Skeletal muscle satellite cell (primary cell): Measurements from ENCODE around the gene SLC6A1.

Source experiments
- H3K27me3 ChIP-seq: 2 replicates; pipeline ENCODE4 v1.7.0; 2013; ENCODE audit warnings: low read length; ENCODE audit not compliant: control insufficient read depth, insufficient read depth
- H3K36me3 ChIP-seq: 2 replicates; pipeline ENCODE4 v1.7.0; 2013; ENCODE audit warnings: mild to moderate bottlenecking, control low read depth, low read length; ENCODE audit not compliant: insufficient read depth
- H3K4me1 ChIP-seq: 2 replicates; pipeline ENCODE4 v1.7.0; 2013; ENCODE audit warnings: low read length; ENCODE audit not compliant: control insufficient read depth, insufficient read depth
- H3K4me2 ChIP-seq: 2 replicates; pipeline ENCODE4 v1.7.0; 2013; ENCODE audit warnings: mild to moderate bottlenecking, low read length
- H3K4me3 ChIP-seq: 2 replicates; pipeline ENCODE4 v1.7.0; 2013; ENCODE audit warnings: low read length
- H3K9ac ChIP-seq: 2 replicates; pipeline ENCODE4 v1.7.0; 2013; ENCODE audit warnings: mild to moderate bottlenecking, low read depth, low read length, moderate library complexity
- H3K9me3 ChIP-seq: replicated peaks from 2 replicates; pipeline ENCODE4 v1.7.0; 2013; ENCODE audit warnings: mild to moderate bottlenecking, control low read depth, low read length

SLC6A1 gene

GRCh38 chr3:10996345-10997013, 3.9 kb downstream of the SLC6A1 start:
- Histone ChIP-seq H3K27me3 (peaks cover 92% of the 10 kb centered on the region), H3K4me1 (no peaks in the 10 kb centered on the region)

DNA sequence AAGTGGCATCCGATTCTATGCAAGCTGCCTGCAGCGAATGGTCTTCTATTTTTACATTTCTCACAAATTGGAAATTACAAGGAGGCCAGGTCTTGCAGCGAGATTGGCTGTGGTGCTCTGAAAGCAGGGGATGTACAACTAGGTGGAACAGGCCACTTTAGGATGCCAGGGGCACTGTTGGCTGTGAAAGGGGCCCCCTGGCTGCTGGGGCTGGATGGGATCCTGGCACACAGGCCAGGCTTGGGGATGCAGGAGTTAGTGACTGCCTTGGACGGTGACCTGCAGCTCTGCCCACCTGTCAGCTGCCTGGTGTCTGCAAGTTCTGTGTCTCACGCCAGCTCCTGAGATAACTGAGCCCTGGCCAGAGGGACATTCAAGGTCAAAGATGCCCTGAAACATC, 4.6 kb downstream of the SLC6A1 start:
- no peaks in the 10 kb centered on the region for H3K4me1 ChIP-seq
- H3K4me3 ChIP-seq, result no peak overlapping the region
- H3K9me3 ChIP-seq, result no peaks in the 10 kb centered on the region
- H3K4me2 ChIP-seq, result no peak overlapping the region
- no peak overlapping the region for H3K9ac ChIP-seq
- H3K27me3 ChIP-seq, result peaks cover 92% of the 10 kb centered on the region
- H3K36me3 ChIP-seq, result no peaks in the 10 kb centered on the region

More at GRCh38 chr3:10996345-10997013, 3.9 kb downstream of the SLC6A1 start:
- no peak overlapping the region for H3K4me2 ChIP-seq
- no peak overlapping the region for H3K4me3 ChIP-seq
- no peak overlapping the region for H3K9ac ChIP-seq
- no peaks in the 10 kb centered on the region for H3K9me3 ChIP-seq
- no peaks in the 10 kb centered on the region for H3K36me3 ChIP-seq

- H3K36me3 ChIP-seq, result no peaks in the 10 kb centered on the region
- H3K9ac ChIP-seq, result no peak overlapping the region
- H3K4me1 ChIP-seq, result no peaks in the 10 kb centered on the region
- H3K27me3 ChIP-seq, result peaks cover 95% of the 10 kb centered on the region
- no peak overlapping the region for H3K4me2 ChIP-seq
- H3K4me3 ChIP-seq, result no peak overlapping the region
- H3K9me3 ChIP-seq, result no peaks in the 10 kb centered on the region
Observed at GRCh38 chr3:10998542-10998941, 6.0 kb downstream of the SLC6A1 start.

DNA sequence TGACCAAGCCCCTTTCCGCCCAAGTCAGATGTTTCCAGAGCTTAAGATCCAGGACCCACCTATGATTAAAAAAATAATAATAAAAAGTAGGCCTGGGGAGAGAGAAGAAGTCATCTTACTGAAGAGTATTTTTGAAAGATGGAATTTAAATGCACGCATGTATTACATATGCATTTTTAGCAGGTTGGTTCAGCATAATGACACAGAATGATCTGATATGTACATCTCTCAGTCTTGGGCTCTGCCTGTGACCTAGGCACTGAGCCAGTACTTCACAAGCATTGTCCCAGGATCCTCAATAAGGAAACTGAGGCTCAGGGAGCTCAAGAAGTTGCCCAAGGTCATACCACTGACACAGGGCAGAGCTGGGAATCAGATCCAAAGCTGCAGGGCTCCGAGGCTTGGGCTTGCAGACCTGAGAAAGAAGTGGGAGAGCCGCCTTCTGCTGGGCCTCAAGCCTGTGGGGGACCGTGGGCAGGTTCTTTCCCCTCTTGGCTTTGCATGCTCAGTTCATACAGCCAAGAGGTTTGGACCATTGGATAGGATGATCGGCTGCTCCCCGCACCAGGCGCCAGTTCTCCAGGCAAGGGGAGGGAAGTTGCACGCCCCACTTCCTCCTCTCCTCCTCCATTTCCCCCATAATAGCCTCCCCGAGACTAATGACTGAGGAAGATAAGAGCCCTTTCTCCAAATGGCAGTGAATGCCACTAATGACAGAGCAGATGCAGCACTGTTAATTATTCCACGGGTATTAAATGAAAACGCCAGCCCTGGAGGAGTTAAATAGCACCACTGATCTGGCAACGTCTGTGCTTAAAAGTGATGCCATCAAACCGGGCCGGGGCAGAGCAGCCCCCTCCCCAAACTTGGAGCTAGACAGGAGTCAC, 6.9 kb downstream of the SLC6A1 start:
- Histone ChIP-seq H3K36me3 (no peaks in the 10 kb centered on the region), H3K4me1 (no peaks in the 10 kb centered on the region), H3K9ac (no peak overlapping the region), H3K4me2 (no peak overlapping the region), H3K27me3 (peaks cover 94% of the 10 kb centered on the region), H3K9me3 (no peaks in the 10 kb centered on the region), H3K4me3 (no peak overlapping the region)

DNA sequence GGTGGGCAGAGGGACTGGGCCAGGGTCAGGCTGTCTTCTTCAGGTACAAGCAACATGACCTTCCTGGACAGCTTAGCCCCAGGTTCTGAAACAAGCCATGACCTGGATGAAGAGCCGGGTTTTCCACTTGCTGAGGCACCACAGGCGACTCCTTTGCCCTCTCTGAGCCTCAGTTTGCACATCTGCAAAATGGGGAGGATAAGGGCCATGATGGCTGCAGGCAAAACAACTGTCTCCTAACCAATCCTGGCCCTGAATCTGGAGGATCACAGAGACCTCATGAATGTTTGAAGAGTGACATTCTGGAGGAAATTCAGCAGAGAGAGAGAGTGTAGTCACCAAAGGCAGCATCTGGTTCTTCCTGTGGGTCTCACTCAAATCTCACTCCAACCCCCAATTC, 8.0 kb downstream of the SLC6A1 start:
- no peak overlapping the region for H3K4me3 ChIP-seq

GRCh38 chr3:11001020-11001657, 8.6 kb downstream of the SLC6A1 start:
- no peak overlapping the region for H3K4me3 ChIP-seq
- H3K27me3 ChIP-seq, result peaks cover 95% of the 10 kb centered on the region
- no peaks in the 10 kb centered on the region for H3K9me3 ChIP-seq
- no peak overlapping the region for H3K4me2 ChIP-seq
- H3K36me3 ChIP-seq, result no peaks in the 10 kb centered on the region
- no peak overlapping the region for H3K9ac ChIP-seq
- H3K4me1 ChIP-seq, result no peaks in the 10 kb centered on the region

More for the DNA sequence above, 8.0 kb downstream of the SLC6A1 start:
- H3K36me3 ChIP-seq, result no peaks in the 10 kb centered on the region
- no peak overlapping the region for H3K9ac ChIP-seq
- H3K4me1 ChIP-seq, result no peaks in the 10 kb centered on the region
- peaks cover 94% of the 10 kb centered on the region for H3K27me3 ChIP-seq
- no peaks in the 10 kb centered on the region for H3K9me3 ChIP-seq
- no peak overlapping the region for H3K4me2 ChIP-seq

DNA sequence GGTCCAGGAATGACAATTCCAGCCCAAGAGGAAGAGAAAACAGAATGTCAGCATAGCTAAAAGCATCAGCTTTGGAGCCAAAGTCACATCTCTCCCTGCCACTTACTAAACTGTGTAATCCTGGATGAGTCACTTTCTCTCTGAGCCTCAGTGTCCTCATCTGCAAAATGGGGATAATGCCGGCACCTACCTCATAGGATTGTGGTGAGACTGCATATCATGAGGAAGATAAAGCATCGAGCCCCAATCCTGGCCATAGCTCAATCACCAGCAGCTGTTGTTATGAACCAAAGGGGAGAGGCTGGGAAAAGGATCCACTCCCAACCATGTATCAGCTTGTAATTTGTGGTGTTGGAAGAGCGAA, 9.1 kb downstream of the SLC6A1 start:
- no peak overlapping the region for H3K4me2 ChIP-seq
- H3K27me3 ChIP-seq, result peaks cover 95% of the 10 kb centered on the region
- H3K4me3 ChIP-seq, result no peak overlapping the region
- H3K36me3 ChIP-seq, result no peaks in the 10 kb centered on the region
- H3K9ac ChIP-seq, result no peak overlapping the region
- no peaks in the 10 kb centered on the region for H3K9me3 ChIP-seq
- no peaks in the 10 kb centered on the region for H3K4me1 ChIP-seq

DNA sequence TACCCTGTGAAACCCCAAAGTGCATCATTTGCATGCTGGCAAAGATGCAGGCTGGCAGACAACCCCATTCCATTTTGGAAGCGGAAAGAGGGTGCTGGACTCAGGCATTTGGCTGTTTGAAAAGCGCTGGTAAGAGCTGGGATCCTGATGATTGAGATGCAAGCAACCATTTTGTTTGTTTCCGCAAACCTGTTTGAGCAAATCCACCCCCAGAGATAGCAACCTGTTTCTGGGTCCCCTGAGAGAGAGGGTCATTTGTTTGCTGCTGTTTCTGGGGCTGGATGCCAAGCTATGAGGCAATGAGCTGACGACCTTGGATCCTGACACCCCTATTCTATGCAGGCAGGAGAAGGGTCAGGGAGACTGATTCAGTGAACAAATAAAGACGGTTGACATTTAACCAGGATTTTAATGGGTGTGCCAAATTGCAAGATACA, 9.8 kb downstream of the SLC6A1 start:
- H3K4me1 ChIP-seq, result no peaks in the 10 kb centered on the region
- peaks cover 95% of the 10 kb centered on the region for H3K27me3 ChIP-seq

GRCh38 chr3:11004563-11004962, 12.0 kb downstream of the SLC6A1 start:
- Histone ChIP-seq H3K9ac (no peak overlapping the region), H3K27me3 (peaks cover 80% of the 10 kb centered on the region), H3K4me1 (no peaks in the 10 kb centered on the region), H3K4me3 (no peak overlapping the region), H3K4me2 (no peak overlapping the region), H3K36me3 (no peaks in the 10 kb centered on the region), H3K9me3 (no peaks in the 10 kb centered on the region)

More for the DNA sequence above, 9.8 kb downstream of the SLC6A1 start:
- H3K36me3 ChIP-seq, result no peaks in the 10 kb centered on the region
- no peak overlapping the region for H3K4me2 ChIP-seq
- no peak overlapping the region for H3K4me3 ChIP-seq
- H3K9ac ChIP-seq, result no peak overlapping the region
- no peaks in the 10 kb centered on the region for H3K9me3 ChIP-seq

- no peaks in the 10 kb centered on the region for H3K36me3 ChIP-seq
- H3K4me2 ChIP-seq, result no peak overlapping the region
- peaks cover 68% of the 10 kb centered on the region for H3K27me3 ChIP-seq
- no peaks in the 10 kb centered on the region for H3K4me1 ChIP-seq
- H3K9ac ChIP-seq, result no peak overlapping the region
- H3K9me3 ChIP-seq, result no peaks in the 10 kb centered on the region
- H3K4me3 ChIP-seq, result no peak overlapping the region
Observed at GRCh38 chr3:11005686-11006256, 13.2 kb downstream of the SLC6A1 start.
